Fibroblast of skin of abdomen (primary cell): ENCODE measurements around the gene CDC14B.

ENCODE experiments used
- DNase-seq: peaks from one replicate; pipeline ENCODE4 v3.0.0-alpha.2; 2013

The CDC14B gene

DNA sequence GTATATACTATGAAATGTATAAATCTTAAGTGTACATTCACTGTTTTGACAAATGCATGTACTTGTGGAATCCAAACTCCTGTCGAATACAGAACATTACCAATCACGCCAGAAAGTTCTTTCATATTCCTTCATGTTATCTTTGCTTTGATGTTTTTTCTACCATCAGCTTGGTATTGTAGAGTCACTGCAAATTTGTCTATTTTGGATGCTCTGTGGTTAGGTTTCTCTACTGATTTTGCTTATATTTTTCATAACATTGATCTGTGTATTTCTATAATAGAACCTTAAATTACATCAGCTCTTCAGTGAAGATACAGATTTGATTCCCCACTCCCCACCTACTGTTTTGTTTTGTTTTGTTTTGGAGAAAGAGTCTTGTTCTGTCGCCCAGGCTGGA lies 138.9 kb downstream of the CDC14B start:
- no peak for DNase-seq

DNA sequence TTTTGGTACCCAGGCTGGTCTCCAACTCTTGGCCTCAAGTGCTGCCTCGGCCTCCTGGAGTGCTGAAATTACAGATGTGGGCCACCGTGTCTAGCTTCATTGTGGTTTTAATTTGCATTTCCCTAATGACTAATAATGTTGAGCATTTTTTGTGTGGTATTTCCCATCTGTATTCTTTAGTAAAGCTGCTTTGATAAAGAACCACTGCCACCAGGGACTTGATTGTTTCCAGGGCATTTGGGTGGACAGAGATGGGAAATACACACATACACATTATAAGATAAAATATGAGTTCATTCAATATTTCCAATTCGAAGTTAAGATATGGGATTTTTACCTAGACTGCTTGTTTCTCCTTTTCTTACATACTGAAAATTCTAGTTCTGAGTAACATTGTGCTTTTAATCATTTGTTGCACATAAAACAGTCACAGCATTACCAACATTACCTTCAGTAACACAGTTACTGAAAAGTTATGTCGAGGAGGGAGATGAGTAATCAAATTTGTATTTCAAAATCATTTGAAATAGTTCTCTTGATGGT lies 140.7 kb downstream of the CDC14B start:
- DNase-seq: peak; percentile 68

DNA sequence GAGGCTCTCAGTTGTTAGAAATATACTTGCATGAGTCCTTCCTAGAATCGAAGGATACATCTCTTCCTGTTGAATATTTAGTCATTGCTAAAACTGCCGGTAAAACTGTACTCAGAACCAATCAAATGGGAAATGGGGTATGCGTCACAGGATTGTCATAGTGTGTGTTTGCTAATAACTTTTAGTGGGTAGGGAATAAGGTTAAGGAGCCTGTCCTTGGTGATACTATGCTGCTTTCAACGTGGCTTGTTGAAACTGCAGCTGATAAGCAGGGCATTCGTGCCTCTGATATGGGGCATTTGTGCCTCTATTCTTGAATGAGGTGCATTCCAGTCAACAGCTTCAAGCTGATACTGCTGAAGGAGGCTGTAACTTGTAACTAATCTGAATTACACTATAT lies 143.1 kb downstream of the CDC14B start:
- no peak for DNase-seq

DNA sequence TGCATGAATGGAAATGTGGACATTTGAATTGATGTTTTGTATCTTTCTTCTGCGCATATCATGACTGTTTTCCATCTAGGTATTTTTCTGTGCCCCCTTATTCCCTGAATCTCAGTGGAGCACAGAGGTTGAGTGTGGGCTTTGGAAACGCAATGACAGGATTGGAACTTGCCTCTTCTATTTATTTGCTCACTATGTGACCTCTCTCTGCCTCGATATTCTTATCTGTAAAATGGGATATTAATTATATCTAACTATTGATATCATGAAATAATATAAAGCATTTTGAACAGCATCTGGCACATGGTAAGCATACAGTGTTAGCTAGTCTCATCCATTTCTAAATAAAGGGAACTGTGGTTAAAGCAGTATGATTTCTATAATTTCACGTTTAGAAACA lies 143.6 kb downstream of the CDC14B start:
- DNase-seq: no peak

DNA sequence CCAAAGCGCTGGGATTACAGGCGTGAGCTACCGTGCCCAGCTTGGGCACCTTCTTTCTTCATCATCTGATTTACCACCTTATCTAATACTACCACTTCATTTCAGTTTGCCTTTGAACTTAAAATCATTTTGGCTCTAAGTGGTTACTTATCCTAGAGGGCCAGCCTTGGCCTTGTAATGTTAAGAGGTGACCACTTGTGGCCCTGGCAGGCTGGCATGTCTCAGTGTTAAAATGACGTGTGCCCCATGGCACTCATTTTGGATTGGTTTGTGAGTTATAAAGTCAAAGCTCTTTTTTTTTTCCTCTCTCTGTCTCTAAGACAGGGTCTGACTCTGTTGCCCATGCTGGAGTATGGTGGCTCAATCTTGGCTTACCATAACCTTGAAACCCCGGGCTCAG lies 151.9 kb downstream of the CDC14B start:
- no peak for DNase-seq

DNA sequence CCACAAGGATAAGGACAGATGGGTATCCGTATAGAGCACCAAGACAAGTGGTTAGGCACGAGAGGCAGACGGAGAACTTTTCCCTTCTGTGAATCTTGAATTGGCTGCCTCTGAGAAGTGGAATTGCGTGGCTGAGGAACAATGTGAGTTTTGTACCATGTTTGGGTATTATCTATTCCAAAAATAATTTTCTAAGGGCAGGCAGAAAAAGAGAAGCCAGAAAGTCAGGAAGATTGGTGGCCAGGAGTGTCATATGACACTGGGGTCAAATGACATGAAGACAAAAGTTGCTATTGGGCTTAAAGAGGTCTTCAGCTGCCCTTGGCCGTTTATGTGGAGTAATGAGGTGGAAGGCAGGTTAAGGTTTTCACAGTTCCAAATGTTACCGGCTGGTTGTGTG lies 155.2 kb downstream of the CDC14B start:
- DNase-seq: no peak

DNA sequence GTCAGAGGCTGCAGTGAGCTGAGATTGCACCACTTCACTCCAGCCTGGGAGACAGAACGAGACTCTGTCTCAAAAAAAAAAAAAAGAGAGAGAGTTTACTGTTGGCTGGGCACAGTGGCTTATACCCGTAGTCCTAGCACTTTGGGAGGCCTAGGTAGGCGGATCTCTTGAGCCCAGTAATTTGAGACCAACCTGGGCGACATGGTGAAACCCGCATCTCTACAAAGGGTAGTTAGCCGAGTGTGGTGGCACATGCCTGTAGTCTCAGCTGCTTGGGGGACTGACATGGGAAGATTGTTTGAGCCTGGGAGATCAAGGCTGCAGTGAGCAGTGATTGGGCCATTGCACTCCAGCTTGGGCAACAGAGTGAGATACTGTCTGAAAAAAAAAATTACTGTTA lies 157.1 kb downstream of the CDC14B start:
- DNase-seq: no peak

DNA sequence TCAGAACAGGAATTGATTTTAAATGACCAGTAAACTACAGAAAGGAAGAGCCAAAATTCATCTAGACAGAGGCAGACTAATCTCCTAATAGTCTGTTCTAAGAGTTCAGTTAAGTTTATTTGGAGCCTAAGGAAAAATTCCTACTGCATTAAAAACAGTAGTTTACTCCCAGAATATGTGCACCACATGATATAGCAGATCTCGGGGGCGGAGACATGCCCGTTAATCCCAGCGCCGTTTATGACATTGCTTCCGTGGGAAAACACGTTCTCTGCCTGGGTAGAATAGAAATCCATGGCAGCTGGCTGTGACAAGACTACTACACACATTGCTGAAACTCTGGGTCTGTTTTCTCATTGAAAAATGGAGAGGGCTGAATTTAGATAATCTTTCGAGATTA lies 158.3 kb downstream of the CDC14B start:
- DNase-seq: no peak

DNA sequence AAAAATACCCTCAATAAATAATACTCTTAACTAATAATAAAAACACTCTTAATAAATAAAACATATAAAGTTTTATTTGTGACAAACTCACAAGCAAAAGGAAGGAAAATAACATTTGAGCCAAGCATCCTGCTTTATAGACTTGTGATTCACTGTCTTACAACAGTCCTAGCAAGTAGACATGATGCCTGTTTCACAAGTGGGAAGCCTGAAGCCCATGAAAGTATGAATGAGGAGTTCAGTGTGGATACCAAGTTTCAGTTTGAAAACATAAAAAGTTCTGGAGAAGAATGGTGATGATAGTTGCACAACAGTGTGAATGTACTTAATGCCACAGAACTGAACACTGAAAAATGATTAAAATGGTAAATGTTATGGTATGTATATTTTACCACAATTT lies 158.8 kb downstream of the CDC14B start:
- DNase-seq: peak; percentile 71

DNA sequence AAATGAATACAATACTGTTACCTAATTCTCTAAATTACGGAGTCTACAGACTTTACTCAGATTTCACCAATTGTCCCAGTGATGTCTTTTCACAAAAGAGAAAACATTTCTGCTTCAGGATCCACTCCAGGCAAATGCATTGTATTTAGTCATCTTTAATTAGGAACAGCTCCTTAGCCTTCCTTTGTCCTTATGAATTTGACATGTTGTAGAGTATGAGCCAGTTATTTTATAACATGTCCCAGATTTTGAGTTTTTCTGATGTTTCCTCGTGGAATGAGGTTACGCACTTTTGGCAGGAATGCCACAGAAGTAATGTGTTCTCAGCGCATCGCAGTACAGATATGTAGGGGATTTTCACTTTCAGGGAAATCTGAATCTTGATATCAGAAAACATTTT lies 159.2 kb downstream of the CDC14B start:
- DNase-seq: peak; percentile 78

DNA sequence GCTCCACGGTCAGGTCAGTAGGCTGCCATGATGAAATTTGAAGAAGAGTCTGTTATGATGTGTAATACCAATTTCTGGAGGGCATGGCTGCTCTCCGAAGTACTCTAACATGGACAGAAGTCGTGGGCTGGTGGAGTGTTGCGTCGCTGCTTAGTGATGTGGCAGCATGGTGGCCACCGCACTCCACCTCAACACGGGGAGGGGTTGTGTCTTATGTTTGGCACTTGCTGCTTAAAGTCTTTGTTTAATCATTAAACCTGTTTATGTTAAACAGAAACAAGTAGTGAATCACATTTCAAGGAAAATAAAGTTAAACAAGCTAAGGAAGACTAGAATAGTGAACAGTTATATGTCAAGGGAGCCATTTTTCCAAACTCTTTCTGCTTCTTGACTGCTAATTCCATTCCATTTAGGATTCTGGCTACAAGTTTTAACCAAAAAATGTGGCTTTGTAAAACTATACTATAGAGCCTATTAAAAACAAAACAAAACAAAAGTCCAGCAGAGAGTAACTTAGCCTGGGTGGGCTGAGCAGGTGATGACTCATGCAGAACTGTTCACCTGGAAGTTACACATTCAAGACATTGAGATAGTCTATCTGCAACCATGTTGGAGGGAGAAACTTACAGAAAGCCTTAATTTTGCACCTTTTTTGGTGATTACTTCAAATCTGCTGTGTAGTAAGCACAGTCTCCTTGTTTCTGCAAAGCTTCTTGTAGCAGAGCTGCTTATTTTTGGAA lies 160.2 kb downstream of the CDC14B start:
- no peak for DNase-seq

DNA sequence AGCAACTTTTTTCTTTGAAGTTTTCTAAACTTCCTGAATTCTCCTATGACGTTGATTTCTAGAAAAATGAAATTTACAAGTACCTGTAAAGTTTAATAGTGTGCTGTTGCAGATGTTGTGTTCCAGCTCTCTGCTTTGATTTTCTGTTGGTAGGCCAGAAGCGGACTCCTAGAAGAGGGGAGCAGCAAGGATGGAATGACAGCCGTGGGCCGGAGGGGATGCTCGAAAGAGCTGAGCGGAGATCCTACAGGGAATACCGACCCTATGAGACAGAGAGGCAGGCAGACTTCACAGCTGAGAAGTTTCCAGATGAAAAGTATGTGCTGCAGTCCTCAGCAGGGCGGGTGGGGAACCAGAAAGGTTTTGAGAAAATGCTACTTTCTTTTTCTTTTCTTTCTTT lies 161.4 kb downstream of the CDC14B start:
- DNase-seq: no peak

DNA sequence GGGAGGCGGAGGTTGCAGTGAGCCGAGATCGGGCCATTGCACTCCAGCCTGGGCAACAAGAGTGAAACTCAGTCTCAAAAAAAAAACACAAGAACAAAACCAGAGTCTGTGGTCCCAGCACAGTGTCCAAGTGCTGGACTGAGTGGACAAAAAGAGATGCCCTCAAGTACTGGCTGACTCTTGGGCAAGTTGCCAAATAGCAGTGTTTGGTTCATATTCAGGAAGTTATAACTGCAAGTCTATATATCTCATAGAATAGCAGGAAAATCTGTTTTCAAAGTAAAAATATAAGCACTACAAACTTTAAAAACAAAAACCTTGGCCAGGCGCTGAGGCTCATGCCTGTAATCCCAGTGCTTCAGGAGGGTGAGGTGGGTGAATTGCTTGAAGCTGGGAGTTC lies 162.4 kb downstream of the CDC14B start:
- no peak for DNase-seq

DNA sequence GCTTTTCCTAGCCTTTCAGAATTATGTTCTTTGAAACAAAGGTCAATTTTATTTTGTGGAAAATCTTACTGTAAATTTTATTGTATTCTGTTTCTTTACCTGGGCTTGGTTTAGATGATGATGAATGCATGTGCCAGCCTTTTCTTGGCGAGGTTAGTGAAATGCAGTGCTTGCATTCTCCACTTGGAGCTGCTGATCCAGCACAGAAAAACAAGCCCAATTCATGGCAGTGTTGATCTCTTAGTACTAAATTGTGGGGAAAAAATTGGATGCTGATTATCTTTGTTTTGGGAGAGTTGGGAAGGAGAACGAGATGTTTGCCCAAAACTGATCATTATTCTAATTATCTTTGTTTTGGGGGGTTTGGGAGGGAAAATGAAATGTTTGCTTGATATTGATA lies 166.0 kb downstream of the CDC14B start:
- peak; percentile 35 for DNase-seq

DNA sequence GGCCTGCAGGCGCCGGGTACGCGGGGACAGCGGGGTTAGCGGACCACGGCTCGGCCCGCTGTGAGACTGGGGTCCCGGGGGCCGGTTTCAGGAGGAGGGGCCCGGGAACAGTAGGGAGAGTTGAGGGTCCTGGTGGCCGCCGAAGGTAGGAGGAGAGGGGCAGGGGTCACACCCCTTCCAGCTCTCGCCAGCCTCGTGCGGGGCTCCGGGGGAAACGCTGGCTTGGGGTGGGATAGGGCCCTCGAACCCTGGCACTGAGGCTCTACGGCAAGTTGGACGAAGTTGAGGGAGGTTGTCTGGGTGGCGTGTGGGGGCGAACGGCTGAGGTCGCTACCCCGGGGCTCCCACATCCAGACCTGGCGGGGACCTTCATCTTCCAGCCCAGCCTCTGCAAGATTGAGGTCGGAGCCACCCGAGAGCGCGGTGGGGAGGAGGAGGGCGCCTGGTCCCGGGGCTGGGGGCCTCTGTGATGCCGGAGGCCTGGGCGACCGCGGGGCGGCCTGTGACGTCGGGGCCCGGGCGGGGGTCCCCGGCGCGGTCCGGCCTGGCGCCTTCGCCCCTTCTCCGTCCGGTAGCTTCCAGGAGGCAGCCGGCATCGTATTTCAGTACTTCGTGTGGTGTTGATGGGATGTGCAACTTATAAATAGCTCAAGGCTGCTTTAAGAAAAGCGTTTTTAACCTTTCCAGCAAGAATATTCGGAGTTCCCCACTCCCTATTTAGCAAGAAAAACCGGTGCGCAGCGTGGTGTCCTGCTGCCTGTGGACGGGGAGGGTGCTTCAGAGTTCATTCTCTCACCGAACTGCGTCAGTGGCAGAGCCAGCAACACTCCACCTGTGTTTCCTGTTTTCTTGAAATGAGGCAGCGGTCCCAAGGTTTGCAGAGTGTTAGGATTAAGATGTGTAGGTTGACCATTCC lies 168.8 kb downstream of the CDC14B start:
- no peak for DNase-seq
